GM18861 (cell line): Measurements from ENCODE around the gene HEATR9.

Experiments used
- ATAC-seq: cut with Tn5 transposase; IDR thresholded peaks from one replicate; pipeline ENCODE4 v1.9.1; 2021; ENCODE audit not compliant: unreplicated experiment

The HEATR9 gene

GRCh38 chr17:35809855-35810461 is 58.7 kb downstream of the HEATR9 start:
- no peak for ATAC-seq

DNA sequence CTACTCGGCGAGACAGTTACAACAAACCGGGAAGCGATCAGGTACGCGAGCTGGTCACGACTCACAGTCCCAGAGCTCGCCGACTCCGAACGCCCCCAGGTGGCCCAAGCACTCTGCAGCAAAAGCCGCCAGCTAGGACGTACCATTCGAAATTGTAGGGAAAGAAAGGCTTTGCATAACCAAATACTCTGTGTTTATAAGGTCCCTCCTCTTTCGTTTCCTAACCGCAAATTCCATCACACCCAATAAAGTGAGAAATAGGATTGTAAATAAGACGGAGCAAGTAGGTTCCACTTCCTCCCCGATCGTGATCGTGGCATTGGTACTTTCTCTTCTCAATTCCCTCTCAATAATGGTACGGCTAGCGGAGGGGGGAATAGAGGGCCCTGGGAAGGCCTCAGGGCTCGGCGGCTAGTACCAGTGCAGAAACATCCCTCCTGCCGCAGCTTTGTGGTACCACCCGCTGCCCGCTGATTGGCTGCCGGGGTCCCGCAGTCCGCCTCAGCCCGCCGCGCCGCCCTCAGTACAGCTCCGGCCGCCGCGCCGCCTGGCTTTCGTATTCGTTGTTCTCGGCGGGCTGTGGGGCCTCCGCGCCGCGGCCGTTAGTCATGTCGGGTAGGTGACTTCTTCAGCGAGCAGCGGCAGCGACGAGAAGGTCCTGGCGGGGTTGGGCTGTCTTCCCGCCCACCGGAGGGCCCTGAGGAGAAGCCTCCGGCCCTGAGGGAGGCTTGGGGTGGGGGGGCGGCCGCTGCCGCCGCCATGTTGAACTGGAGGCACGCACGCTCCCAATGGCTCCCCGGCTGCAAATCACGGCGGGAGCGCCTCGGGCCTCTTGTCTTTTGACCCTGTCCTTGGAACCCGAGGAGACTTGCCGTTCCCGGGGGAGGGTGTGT is 59.5 kb downstream of the HEATR9 start, which contains the start of gene TAF15:
Gene TAF15 (plus strand): TSS at position 523 of the 893 bp plus-strand sequence. CDS start 86 bp downstream, at position 609.
- peak; percentile 79 for ATAC-seq

GRCh38 chr17:35808240-35808961 is 60.3 kb downstream of the HEATR9 start:
- ATAC-seq = no peak

GRCh38 chr17:35807371-35808144 is 61.1 kb downstream of the HEATR9 start:
- ATAC-seq = no peak
